ENCODE results near the gene NEUROG1.

Gene NEUROG1

DNA sequence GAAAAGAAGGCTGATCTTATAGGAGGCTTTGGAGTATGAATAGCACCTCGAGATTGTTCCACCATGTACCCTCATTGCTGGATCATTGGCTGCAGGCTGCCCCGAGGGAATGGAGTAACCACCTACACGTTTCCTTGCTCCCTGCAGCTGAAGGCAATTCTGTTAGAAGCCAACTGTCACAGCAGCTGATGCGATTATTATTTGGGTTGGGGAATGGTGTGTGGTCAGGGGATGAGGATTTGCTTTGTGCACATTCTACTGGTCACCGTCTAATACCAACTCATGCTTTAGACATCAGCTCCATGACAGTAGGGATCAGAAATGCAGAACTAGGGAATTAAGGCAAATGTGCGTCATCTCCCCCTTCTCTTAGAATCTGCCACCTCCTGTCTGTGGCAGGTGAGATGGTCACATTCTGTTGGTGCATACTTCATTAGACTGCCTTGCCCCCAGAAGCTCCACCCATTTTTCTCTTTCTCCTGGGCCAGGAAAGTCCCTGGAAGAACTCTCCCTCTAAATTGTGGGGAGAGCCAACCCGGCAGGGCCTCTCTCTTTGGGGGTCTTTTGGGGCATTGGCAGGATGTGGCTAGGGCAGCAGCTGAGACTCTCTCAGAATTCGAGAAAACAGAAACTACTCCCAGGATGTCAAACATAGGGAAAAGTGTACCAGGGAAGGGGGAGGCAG, 32.8 kb downstream of the NEUROG1 start:
- TF ChIP-seq, protein P1, sequence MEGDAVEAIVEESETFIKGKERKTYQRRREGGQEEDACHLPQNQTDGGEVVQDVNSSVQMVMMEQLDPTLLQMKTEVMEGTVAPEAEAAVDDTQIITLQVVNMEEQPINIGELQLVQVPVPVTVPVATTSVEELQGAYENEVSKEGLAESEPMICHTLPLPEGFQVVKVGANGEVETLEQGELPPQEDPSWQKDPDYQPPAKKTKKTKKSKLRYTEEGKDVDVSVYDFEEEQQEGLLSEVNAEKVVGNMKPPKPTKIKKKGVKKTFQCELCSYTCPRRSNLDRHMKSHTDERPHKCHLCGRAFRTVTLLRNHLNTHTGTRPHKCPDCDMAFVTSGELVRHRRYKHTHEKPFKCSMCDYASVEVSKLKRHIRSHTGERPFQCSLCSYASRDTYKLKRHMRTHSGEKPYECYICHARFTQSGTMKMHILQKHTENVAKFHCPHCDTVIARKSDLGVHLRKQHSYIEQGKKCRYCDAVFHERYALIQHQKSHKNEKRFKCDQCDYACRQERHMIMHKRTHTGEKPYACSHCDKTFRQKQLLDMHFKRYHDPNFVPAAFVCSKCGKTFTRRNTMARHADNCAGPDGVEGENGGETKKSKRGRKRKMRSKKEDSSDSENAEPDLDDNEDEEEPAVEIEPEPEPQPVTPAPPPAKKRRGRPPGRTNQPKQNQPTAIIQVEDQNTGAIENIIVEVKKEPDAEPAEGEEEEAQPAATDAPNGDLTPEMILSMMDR (conservative IDR thresholded peaks at IDR 0.05; ENCODE audit: low read length): no peak
- H3K9me2 ChIP-seq (replicated peaks; ENCODE audit: low read depth, low read length): no peaks in the 10 kb centered on the region
- no peaks in the 10 kb centered on the region for H3K27me3 ChIP-seq (ENCODE audit: insufficient read depth, low read length, poor library complexity, severe bottlenecking)
- H3K9ac ChIP-seq (ENCODE audit: low read depth, low read length, poor library complexity, severe bottlenecking): no peak overlapping the region
- no peaks in the 10 kb centered on the region for H3K4me1 ChIP-seq (ENCODE audit: insufficient read depth, low read length, poor library complexity, severe bottlenecking)
- no peaks in the 10 kb centered on the region for H3K9me3 ChIP-seq (ENCODE audit: insufficient read depth, low read depth, low read length)
- H3K4me2 ChIP-seq (ENCODE audit: low read depth, low read length, poor library complexity, severe bottlenecking): no peak overlapping the region
- no peaks in the 10 kb centered on the region for H3F3A ChIP-seq (ENCODE audit: low read depth)
- H2AFZ ChIP-seq (ENCODE audit: low read length): no peak overlapping the region
- H3K79me2 ChIP-seq (ENCODE audit: insufficient read depth, low read length): no peaks in the 10 kb centered on the region
- H3K36me3 ChIP-seq (ENCODE audit: insufficient read depth, low read length): no peaks in the 10 kb centered on the region
- no peak overlapping the region for H3K4me3 ChIP-seq (ENCODE audit: low read length, poor library complexity, severe bottlenecking)
- H4K20me1 ChIP-seq (ENCODE audit: insufficient read depth, low read length, poor library complexity, severe bottlenecking): no peaks in the 10 kb centered on the region

DNA sequence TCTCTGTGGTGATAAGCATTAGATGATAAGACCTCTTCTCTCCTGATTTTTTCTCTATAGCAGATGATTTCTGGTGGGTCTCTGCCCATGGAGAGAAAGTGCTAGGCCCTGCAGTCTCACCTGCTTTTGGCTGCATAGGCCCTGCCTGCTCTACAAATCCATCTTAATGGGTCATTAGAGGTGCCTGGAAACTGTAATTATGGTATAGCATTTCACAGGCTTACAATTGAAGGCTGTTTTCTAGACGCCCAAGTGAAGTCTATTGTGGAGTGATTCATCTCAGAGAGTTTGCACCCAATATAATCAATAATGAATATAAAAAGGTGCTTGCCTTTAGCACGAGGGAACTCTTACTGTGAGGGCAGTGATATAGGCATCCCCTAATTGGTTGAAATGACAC, 33.8 kb downstream of the NEUROG1 start:
- Histone ChIP-seq H3K36me3 (ENCODE audit: insufficient read depth, low read length) (no peaks in the 10 kb centered on the region), H3K4me3 (ENCODE audit: low read length, poor library complexity, severe bottlenecking) (no peak overlapping the region), H3K4me1 (ENCODE audit: insufficient read depth, low read length, poor library complexity, severe bottlenecking) (no peaks in the 10 kb centered on the region), H2AFZ (ENCODE audit: low read length) (no peak overlapping the region), H4K20me1 (ENCODE audit: insufficient read depth, low read length, poor library complexity, severe bottlenecking) (no peaks in the 10 kb centered on the region), H3K9ac (ENCODE audit: low read depth, low read length, poor library complexity, severe bottlenecking) (no peak overlapping the region), H3K4me2 (ENCODE audit: low read depth, low read length, poor library complexity, severe bottlenecking) (no peak overlapping the region), H3K9me2 (replicated peaks; ENCODE audit: low read depth, low read length) (no peaks in the 10 kb centered on the region), H3K27me3 (ENCODE audit: insufficient read depth, low read length, poor library complexity, severe bottlenecking) (no peaks in the 10 kb centered on the region), H3K79me2 (ENCODE audit: insufficient read depth, low read length) (no peaks in the 10 kb centered on the region), H3K9me3 (ENCODE audit: insufficient read depth, low read depth, low read length) (no peaks in the 10 kb centered on the region), H3F3A (ENCODE audit: low read depth) (no peaks in the 10 kb centered on the region)
- TF ChIP-seq EZH2phosphoT487 (IDR thresholded peaks at IDR 0.05; ENCODE audit: borderline replicate concordance): no peak
- TF ChIP-seq, protein P1 (conservative IDR thresholded peaks at IDR 0.05; ENCODE audit: low read length): no peak

DNA sequence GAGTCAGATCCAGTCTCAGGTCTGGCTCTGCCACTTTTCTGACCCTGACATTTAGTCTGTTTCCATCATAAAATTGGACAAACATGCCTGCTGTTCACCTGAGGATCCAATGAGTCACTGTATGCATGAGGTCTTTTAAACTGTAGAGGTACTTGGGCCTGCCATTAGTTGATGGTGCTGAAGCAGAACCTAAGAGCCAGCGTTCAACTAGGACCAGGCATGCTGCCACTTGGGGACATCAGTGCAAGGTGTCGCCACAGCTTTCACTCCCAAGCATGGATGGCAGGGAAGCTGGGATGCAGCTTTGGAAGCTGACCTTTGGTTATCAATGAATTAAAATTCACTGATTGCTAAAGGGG, 37.1 kb downstream of the NEUROG1 start:
- H3F3A ChIP-seq (ENCODE audit: low read depth): no peaks in the 10 kb centered on the region
- TF ChIP-seq, protein P1 (conservative IDR thresholded peaks at IDR 0.05; ENCODE audit: low read length): no peak
- TF ChIP-seq EZH2phosphoT487 (IDR thresholded peaks at IDR 0.05; ENCODE audit: borderline replicate concordance): no peak
- H3K9ac ChIP-seq (ENCODE audit: low read depth, low read length, poor library complexity, severe bottlenecking): no peak overlapping the region
- no peaks in the 10 kb centered on the region for H3K27me3 ChIP-seq (ENCODE audit: insufficient read depth, low read length, poor library complexity, severe bottlenecking)
- H3K4me3 ChIP-seq (ENCODE audit: low read length, poor library complexity, severe bottlenecking): no peak overlapping the region
- H3K9me2 ChIP-seq (replicated peaks; ENCODE audit: low read depth, low read length): no peaks in the 10 kb centered on the region
- no peaks in the 10 kb centered on the region for H4K20me1 ChIP-seq (ENCODE audit: insufficient read depth, low read length, poor library complexity, severe bottlenecking)
- H3K4me1 ChIP-seq (ENCODE audit: insufficient read depth, low read length, poor library complexity, severe bottlenecking): no peaks in the 10 kb centered on the region
- H3K9me3 ChIP-seq (ENCODE audit: insufficient read depth, low read depth, low read length): no peaks in the 10 kb centered on the region
- H3K36me3 ChIP-seq (ENCODE audit: insufficient read depth, low read length): no peaks in the 10 kb centered on the region
- no peaks in the 10 kb centered on the region for H3K79me2 ChIP-seq (ENCODE audit: insufficient read depth, low read length)
- no peak overlapping the region for H3K4me2 ChIP-seq (ENCODE audit: low read depth, low read length, poor library complexity, severe bottlenecking)
- no peak overlapping the region for H2AFZ ChIP-seq (ENCODE audit: low read length)

Measured in Loucy (cell line).